NCI-H526 treated with DMSO at 0.1 percent for 48 hours (cell line): Measurements from ENCODE around the gene MS4A4A.
"Not testable (repeated sequence)": the region's sequence is repeated elsewhere in the genome, so short reads cannot be mapped to it uniquely, and the experiment has no call there.

ENCODE experiments used
- DNase-seq: peaks from one replicate; lab custom pipeline; 2025; lab: John Stamatoyannopoulos, UW

Gene MS4A4A

DNA sequence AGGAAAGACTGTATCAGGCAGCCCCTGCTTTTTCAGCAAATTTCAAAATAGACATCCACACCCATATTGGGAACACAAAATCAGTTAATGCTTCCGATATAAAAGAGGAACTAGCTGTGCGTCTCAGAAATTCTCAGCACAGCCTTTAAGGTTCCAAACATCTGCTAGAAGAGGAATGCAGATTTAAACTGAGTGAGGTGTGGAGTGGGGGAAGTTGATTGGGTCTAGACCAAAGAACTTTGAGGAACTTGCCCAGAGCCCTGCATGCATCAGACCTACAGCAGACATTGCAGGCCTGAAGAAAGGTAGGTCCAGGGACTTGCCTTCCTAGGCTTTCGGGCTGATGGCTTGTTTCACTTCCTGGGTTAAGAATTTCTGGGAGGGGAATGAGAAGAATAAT, at the start of gene MS4A4A:
MS4A4A (plus strand) TSS at position 255 of the 400 bp plus-strand sequence; CDS start at position 265, 10 bp downstream.
- DNase-seq: no peak

DNA sequence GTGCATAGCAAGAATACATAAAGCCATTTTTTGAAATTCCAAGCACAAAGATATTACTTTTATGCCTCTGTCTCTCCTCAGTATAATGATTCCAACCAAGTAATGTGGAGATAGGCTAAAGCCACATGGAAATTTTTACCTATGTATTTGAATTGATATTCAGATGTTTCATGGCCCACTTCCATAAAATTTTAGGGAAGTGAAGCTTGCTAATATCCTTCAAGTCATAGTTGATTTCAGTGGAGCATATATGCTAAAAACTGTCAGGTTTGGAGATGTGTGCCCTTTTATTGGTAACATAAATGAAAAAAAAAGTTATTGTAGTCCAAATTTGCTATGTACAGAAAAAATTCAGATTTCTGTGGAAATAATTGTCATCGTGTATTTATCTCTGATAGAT, 49.8 kb upstream of the MS4A4A start:
- DNase-seq: no peak

DNA sequence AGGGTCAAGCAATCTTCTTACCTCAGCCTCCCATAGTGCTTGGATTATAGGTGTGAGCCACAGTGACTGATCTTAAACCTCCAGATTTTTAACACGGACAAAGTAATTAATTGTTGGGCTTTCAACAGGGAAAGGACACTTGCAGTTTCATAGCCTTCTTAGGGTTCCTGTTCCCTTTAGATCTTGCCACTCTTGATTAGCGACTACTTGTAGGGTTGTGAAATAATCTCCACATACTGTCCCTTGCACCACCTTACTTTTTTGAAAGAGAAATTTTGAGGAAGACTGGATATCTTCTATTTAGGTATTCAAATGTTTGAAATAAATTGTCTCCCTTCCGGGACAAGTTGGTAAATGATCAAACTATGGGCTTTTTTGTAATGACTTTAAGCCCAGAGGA, 45.1 kb upstream of the MS4A4A start:
- DNase-seq: no peak

DNA sequence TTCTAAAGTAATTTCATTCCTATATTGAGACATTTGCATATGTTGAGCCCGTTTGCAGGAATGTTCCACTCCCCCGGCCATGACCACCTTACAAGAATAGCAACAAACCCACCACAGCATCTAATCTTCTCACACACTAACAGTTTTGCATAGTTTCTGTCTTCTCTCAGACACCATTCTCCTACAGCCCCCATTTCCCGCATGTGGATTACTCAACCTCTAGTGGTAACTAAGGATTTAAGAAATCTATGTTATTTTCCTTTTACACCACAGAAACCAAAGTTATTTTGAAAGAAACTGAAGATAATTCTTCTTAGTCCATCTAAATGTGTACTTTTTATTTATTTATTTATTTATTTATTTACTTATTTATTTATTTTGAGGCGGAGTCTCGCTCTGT, 39.8 kb upstream of the MS4A4A start:
- no peak for DNase-seq

DNA sequence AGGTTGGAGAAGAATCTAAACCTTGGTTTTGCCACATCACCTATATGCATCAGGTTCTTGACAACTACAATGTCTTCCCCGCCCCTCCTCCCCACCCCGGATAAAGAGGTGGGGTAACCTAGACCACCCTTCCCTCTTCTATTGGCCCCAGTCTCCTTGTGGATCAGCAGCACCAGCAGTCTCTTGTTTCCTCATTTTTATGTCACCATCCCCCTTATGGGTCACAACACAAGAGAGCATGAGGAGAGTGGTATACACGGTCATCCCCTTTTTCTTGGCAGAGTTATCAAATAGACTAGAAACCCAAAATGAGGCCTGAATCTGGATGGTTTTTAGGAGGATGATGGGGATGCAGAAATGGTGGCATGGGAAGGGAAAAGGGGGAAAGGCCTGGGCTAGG, 38.7 kb upstream of the MS4A4A start:
- no peak for DNase-seq

DNA sequence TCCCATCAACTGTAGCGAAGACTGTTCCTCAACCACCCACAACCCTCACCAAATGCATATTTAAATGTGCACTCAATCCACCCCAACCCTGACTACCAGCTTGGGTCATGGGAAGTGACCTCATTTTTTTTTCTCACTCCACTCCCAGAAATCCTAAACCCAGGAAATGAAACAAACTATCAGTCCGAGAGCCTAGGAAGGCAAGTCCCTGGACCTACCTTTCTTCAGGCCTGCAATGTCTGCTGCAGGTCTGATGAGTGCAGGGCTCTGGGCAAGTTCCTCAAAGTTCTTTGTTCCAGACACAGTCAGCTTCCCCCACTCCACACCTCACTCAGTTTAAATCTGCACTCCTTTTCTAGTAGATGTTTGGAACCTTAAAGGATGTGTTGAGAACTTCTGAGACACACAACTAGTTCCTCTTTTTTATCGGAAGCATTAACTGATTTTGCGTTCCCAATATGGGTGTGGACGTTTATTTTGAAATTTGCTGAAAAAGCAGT, 37.7 kb upstream of the MS4A4A start, which contains the start of gene MS4A4E:
MS4A4E (minus strand) TSS at position 398 of the 500 bp plus-strand sequence. CDS start 13,082 bp downstream, outside the sequence.
- DNase-seq: no peak

DNA sequence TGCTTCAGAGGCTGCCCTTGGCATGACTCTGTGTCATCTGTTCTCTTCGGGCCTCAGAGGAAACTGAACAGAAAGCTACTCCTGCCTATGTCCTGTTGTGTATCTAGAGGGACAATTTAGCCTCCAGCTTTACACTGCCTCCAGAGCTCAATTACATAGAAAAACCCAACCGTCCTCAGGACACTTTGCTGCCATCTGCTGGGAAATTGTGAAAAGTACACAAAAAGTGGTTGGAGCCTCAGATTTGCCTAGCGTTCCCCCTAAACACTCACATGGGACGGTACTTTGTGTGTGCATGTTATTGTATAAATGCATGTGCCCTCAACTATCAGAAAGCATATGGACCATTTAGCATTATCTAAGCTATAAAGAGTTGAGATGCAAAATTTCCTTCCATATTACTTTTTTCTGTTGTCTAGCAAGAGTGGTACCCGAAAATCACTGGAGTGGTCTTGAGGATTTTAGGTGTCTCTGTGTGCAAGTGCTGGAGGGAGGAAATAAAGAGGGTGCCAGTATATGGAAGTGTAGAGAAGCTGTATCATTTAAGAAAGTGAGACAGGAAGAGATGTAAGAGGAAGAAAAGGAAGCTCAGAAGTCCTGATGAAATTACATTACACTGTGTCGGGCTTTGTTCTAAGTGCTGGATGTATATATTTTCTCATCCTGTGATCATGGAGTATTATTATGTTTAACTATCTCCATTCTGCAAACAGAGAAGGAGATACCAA, 28.8 kb upstream of the MS4A4A start:
- DNase-seq: peak; percentile 19

DNA sequence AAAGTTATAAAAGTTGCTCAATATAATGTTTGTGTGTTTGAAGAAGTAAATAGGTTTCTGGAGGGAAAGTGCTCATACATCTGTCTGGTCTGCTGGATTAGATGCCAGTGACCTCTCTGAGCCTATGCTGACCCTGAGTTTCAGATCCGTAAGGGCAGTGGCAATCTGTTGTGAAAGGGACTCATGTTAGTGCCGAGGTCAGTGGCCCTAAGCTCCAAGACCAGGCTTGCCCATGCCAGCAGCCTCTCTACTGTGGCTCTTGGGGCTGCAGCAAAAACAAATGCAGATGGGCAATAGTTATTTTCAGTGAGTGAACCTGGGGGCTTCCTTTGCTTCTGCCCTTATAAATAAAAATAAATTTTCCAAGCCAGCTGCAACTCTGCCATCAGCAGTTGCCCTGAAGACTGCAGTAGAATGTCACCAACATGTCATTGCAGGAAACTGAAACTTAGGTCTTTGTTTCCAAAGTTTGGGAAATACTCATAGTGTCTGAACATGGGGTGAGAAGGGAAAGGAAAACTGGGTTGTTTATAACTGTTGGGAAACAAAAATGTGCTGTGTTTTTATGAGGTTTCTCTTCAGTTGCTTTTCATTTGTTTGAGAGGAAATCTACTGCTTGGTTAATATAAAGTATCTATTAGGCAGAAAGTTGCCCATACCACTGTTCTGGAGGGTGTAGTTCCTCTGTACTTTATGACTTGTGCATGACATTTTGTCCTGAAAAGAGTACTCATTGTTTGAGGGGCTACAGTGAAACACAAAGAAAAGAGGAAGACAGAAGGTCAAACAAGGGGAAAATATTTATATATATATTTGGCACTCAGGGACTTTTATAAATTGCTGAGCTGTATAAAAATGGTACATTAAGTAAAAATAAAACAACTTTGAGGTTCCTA, 28.0 kb upstream of the MS4A4A start:
- DNase-seq: no peak

DNA sequence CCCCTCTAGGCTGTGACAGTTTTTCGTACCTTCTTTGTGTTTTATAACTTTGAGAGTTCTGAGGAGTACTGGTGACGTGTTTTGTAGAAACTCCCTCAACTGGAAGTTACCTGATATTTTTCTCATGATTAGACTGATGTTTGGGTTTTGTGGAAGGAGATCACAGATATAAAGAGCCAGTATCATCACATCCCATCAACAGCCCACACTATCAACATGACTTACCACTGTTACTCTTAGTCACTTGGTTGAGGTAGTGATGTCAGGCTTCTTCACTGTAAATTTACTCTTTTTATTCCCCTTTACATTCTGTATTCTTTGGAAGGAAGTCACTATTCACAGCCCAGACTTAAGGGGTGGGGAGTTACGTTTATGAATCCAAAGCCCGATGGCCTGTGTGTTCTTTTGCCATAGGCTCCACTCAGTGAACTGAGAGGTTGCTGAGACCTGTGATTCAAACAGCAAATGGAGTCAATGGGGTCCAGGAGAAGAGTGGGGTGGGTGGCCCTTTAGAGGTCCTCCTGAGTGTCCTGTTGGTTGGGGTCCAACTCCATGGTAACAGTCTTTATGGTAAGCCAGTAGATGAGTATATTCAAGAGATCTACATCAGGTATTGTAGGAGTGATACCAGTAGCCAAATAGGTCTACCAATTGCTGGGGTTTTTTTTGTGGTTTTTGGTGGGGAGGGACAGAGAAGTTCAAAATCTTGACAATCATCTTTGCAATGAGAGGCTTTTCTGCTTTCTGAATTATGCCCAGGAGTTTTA, 22.3 kb upstream of the MS4A4A start:
- DNase-seq: no peak

DNA sequence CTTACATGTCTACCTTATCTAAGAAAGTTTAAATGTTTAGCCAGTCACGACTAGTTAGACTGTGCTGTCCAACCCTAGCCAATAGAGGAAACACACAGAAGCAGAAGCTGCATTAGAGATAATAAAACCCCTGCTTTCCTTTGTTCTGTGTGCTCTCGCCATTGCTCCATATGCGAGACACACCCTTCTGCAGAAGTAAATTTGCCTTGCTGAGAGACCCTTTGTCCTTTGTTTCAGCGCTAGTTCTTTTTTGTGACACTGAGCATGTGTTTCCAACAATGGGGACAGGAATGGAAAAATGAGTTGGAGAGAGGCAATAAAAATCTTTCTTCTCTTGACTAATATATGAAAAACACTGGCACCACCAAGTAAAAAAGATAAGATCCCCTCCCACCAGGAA, 19.5 kb upstream of the MS4A4A start:
- no peak for DNase-seq

DNA sequence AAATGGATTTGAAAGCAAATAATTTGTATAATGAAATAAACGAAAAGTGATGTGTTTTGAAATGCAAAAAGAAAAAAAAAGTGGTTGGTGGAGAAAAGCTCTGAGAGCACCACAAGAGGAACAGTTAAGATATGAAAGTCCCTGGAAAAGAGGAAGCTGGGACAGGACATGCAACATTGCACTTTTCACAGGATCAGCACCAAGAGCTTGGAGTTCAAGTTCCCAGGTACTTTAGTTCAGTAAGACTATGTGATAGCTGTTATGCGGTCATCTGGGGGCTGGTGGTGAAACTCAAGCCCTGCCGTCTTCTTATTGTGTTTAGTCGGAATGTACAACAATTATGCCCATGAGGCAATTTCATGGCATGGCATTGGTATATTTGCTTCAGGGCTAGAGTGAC, 17.1 kb upstream of the MS4A4A start:
- DNase-seq: no peak

DNA sequence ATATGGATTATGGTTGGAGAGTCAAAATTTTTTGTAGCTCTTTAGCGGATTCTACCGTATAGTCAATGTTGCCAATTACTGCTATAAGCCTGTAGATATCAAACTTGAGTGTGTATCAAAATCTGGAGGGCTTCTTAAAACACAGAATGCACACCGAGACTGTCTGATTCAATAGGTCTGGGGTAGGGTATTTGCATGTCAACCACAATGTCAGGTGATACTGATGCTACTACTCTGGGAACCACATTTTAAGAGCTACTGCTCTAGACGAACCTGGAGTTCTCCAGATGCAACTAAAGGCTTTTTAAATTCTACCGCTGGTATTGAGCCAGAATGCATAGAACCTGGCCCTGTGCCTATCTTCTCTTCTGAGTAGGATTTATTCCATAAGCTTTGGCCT, 15.8 kb upstream of the MS4A4A start:
- no peak for DNase-seq

DNA sequence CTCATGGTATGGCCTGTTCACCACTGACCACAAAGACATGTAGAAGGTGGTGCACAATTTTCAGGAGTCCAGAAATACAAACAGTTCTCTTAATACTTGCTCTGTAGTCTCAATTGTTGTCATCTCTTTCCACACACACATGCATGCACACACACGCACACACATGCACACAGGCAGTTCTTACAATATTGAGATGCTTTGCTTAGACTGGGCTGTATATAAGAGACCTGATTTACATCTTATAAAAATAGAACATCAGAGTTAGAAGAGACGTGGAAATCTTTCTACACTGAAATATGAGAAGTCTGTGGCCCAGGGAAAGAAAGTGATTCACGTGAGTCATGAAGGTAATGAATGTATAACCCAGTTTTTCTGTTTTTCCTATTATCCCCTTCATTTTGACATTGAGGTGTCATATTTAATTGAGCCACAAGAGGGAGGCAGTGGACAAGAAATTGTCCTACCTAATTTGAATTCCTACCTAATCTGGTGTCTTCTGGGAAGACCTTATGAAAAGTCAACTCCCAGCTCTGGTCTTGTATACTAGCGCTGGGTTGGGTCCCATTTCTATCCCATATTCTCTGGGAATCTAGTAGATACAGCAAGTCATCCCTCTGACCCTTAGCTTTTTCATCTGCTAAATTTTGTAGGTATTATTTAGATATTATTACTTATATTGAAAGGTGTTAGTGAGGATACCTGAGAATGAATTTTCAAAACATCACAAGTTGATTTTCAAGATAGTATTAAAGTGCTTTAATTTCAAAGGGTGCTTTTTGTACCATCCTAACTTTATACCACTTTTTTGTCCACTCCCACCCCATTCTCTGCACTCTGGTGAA, 14.9 kb upstream of the MS4A4A start:
- DNase-seq: no peak

DNA sequence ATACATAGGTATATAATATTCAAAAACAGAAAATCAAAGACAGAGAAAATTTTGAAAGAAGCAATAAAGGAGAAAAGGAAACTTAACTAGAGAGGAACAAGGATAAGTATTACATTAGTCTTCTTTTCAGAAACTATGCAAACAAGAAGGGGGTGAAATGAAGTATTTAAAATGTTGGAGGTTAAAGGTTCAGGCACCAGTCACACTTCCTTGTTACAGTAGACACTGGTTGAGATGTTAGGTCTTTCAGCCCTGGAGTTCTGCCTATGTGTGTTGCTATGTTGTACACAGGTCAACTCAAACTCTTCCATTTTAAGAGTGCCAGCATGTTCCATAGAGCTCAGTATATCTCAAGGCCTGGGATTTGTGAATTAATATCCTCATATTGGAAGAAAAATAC, 6.0 kb upstream of the MS4A4A start:
- no peak for DNase-seq

DNA sequence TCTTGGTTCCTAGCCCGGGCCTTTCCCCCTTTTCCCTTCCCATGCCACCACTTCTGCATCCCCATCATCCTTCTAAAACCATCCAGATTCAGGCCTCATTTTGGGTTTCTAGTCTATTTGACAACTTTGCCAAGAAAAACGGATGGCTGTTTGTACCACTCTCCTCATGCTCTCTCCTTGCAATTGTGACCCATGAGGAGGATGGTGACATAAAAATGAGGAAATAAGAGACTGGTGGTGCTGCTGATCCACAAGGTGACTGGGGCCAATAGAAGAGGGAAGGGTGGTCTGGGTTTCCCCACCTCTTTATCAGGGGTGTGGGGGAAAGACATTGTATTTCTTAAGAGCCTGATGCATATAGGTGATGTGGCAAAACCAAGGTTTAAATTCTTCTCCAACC, 1.0 kb downstream of the MS4A4A start:
- no peak for DNase-seq

DNA sequence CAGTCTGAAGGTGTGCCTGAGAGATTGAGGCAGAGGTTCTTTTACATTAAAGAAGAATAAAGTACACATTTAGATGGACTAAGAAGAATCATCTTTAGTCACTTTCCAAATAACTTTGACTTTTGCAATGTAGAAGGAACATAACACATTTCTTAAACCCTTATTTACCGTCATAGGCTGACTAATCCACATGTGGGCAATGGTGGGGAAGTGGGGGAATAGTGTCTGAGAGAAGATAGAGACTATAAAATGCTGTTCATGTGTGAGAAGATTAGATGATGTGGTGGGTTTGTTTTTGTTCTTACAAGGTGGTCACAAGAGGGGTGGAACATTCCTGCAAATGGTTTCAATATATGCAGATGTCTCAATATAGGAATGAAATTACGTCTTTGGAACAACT, 1.8 kb downstream of the MS4A4A start:
- no peak for DNase-seq

DNA sequence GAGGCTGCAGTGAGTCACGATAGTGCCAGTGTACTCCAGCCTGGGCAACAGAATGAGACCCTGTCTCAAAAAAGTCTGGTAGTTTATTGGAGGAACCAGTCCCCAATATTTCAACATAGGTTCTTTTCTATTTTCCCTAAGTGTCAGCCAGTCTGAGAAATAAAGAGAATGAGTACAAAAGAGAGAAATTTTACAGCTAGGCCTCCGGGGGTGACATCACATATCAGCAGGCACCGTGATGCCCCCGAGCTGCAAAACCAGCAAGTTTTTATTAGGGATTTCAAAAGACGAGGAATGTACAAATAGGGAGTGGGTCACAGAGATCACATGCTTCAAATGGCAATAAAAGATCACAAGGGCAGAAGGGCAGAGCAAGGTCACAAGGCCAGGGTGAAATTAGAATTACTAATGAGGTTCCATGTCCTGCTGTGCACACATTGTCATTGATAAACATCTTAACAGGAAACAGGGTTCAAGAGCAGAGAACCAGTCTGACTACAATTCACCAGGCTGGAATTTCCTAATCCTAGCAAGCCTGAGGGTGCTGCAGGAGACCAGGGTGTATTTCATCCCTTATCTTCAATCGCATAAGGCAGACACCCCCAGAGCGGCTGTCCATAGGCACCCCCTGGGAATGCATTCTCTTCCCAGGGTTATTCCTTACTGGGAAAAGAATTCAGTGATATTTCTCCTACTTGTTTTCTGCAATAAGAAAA, 5.1 kb downstream of the MS4A4A start:
- not testable (repeated sequence) for DNase-seq

DNA sequence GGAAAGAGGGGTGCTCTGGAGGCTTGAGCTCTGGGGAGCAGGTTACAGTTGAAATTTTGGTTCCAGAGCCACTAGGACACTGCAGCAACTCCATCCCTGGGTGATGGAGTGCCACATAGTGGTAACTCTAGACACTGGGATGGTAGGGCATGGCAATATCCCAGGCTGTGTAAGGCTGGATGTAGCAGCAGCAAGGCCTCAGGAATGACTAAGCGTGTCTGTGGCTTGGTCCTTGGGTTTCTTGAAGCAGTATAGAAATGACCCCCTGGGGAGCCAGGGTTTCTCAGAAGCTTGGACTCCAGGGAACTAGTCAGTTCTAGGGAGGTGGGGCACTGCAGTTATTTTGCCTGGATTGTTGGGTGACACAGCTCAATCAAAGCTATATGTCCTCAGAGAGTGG, 8.1 kb downstream of the MS4A4A start:
- DNase-seq: no peak

DNA sequence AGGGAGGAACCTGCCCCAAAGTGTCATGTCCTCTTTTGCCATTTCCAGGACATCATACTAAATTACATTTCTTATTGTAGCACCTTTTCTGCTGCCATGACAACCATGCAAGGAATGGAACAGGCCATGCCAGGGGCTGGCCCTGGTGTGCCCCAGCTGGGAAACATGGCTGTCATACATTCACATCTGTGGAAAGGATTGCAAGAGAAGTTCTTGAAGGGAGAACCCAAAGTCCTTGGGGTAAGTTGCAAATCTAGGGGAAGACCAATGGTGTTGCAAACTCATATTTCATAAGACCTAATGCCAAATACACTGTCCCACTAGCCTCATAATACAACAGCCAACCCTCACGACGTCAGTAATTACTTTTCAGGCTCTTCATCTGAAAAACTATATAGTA, 11.7 kb downstream of the MS4A4A start:
- no peak for DNase-seq

DNA sequence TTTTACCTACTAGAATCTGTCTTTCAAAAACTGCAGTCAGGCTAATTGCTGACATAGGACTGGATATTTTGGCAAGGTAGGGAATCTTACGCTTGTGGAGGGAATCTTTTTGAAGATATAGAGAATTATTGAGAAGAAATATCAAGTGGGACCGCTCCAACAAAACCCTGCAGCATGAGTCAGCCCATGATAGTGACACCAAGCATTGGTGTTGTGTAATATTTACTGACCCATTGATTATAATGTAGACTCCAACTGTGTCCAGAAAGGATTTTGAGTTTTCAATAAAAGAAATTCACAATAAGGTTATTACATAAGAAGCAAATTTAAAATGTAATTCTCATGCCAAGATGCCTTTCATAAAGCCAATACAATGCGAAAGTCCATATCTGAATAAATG, 20.7 kb downstream of the MS4A4A start:
- DNase-seq: no peak

DNA sequence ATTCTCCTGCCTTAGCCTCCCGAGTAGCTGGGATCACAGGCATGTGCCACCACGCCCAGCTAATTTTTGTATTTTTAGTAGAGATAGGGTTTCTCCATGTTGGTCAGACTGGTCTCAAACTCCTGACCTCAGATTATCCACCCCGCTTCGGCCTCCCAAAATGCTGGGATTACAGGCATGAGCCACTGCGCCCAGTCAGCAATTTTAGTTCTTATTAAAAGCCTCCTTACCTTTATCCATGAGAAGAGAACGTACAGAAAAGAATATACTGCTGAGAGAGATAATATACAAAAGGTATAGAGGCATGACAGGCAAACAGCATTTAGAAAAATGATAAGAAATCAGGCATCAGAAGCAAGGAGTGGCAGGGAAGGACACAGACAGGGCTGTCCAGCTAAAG, 21.4 kb downstream of the MS4A4A start:
- DNase-seq: not testable (repeated sequence)
